Measurements from ENCODE around the gene ABCC1.
"Not testable (repeated sequence)": the region's sequence is repeated elsewhere in the genome, so short reads cannot be mapped to it uniquely, and the experiment has no call there.

- not testable (repeated sequence) for TF ChIP-seq POLR2A, POLR2AphosphoS5, CTCF, EP300 (IDR thresholded peaks at IDR 0.05)
Observed at GRCh38 chr16:16104132-16104803, 154.9 kb downstream of the ABCC1 start.
